EL (cell line): Measurements from ENCODE around the gene TTLL11.

Experiments
- DNase-seq: peaks from one replicate; pipeline ENCODE4 v3.0.0-alpha.2; 2016

TTLL11 gene, protein sequence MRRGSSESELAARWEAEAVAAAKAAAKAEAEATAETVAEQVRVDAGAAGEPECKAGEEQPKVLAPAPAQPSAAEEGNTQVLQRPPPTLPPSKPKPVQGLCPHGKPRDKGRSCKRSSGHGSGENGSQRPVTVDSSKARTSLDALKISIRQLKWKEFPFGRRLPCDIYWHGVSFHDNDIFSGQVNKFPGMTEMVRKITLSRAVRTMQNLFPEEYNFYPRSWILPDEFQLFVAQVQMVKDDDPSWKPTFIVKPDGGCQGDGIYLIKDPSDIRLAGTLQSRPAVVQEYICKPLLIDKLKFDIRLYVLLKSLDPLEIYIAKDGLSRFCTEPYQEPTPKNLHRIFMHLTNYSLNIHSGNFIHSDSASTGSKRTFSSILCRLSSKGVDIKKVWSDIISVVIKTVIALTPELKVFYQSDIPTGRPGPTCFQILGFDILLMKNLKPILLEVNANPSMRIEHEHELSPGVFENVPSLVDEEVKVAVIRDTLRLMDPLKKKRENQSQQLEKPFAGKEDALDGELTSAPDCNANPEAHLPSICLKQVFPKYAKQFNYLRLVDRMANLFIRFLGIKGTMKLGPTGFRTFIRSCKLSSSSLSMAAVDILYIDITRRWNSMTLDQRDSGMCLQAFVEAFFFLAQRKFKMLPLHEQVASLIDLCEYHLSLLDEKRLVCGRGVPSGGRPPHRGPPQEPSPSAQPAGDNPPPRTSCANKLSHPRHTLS

DNA sequence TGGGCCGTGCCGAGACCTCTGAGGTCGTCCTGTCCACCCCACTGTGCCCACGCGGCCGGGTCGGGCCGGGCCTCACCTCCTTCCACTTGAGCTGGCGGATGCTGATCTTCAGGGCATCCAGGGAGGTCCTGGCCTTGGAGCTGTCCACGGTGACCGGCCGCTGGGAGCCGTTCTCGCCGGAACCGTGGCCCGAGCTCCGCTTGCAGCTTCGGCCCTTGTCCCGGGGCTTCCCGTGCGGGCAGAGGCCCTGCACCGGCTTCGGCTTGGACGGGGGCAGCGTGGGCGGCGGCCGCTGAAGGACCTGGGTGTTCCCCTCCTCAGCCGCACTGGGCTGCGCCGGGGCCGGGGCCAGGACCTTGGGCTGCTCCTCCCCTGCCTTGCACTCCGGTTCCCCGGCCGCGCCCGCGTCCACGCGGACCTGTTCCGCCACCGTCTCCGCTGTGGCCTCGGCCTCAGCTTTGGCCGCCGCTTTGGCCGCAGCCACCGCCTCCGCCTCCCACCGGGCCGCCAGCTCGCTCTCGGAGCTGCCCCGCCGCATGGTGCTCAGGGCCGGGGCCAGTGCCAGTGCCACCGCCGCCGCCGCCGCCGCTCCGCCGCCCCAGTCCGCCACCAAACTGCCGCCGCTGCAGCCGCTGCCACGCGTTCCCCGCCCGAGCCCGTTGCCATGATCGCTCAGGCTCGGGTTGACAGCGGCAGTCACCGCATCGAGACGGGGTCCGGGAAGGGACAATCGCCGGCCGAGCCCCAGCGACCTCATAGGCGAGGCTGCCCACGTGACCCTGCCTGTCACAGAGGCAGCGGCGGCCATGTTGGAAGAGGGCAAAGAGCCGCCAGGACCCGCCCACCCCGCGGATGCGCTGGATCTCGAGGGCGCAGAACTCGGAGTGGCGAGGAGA is at the start of gene TTLL11:
TTLL11 (minus strand) TSS at position 698 of the 896 bp plus-strand sequence; CDS start at position 538, 160 bp downstream.
- DNase-seq: peak; percentile 92

DNA sequence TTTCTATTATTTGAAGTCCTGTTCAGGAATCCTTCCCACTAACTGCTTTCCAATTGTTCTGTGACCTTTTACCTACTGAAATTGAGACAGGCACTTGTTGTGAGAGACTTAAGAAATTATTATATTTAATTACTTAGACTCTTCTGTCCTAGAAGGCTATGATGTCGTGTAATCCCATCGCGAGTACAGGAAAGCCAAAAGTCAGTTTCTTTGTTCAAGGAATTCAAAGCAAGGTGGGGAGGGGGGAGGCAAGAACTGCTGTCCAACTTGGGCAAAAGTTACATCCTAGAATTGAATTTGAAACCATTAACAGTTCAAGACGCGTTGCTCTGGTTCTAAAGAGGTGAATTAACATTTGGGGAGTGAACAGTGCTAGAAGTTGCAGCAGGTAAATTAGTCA is 48.6 kb upstream of the TTLL11 start:
- no peak for DNase-seq

DNA sequence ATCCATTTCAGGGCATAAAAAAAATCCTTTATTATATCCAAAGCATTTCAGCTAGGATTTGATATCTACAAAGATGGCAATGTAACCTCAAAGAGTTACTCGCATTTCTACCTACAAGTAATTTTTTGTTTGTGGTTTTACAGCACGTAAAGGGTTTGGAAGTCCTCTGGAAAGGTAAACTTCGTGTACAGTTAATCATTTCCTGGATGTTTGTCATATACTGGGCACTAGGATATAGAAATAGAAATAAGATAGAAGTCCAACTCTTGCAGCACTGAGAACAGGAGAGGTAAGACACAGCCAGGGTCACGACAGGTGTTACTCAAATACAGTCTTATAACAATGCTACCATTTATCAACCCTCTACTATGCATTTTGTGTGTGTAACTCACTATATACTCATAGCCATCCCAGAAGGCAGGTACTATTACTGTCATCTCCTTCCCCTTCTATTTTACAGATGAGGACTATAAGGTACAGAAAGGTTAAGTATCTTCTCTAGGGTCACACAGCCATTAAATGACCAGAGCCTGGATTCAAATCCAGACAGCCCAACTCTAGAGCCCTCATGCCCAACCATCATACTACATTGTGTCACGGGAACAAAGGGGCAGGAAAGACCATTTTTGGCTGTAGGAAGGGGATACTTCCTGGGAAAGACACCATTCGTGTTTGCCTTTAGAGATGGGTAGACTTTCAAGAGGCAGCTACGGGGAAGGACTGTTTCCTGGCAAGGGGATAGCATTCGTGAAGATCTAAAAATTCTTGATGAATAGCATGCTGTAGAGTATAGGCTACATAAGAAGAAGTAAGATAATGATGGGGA is 47.5 kb upstream of the TTLL11 start:
- DNase-seq: no peak

DNA sequence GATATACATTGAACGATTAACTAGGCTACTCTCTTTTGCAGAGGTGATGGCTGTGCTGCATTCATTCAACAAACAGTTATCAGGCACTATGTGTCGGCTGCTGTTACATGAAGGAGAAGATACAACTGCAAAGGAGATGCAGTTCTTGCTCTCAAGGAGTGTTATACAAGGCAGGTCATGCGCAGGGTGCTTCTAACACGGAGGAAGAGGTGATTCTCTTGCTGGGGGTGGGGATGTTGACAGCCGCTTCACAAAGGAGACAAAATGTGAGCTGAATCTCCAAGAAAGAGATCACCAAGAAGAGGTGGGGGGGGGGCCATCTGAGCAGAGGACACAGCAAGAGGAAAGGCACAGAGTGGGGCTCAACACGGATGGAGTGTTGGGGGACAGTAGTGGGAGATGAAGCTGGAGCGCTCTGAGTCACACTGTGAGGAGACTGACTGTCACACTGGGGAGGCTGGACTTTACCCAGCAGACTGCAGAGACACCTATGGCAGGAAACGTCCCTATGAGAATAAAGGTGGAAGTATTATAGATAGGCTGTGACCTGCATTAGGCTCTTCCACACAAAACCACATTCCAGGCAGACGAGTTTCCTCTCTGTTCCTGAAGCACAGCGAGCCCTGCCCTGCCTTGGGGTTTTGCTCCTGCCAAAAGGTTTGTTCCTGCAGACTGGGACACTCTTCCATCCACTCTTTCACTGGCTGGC is 45.6 kb upstream of the TTLL11 start:
- no peak for DNase-seq

DNA sequence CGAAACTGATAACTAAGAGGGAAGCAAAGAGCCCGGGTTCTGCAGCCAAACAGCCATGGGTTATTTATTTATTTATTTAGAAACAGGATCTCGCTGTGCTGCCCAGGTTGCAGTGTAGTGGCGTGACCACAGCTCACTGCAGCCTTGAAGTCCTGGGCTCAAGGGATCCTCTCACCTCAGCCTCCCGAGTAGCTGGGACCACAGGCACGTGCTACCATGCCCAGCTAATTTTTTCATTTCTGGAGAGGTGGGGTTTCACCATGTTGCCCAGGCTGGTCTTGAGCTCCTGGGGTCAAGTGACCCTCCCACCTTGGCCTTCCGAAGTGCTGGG is 42.4 kb upstream of the TTLL11 start:
- DNase-seq: no peak

DNA sequence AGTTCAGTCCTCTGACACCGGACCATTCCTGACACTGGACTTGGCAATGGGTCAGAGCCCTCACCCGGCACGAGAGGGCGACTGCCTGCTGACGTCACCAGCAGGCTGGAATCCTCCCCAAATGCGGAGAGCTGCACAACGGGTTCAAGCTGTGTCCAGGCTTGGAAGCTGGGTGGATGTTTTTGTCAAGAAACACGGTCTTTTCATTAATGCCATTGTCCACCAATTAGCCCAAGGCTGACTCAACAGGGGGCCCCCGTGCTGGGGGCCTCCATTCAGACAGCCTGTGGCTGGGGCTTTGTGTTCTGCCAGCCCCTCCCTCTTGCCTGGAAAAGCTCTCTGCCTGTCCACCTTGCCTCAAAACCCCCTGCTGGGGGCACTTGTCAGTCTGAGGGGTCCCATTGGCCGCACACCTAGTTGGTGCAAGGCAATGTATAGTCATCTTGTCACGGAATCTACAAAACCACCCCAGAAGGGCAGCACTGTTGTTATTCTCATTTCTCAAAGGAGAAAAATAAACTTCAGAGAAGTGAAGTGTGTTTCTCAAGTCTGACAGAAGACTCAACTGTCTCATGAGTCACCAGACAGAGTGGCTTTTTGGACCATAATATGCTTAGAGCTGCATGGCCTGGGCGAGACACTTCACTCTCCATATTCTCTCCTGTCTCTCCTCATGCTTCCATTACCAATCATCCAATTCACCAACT is 41.9 kb upstream of the TTLL11 start:
- peak; percentile 26 for DNase-seq

DNA sequence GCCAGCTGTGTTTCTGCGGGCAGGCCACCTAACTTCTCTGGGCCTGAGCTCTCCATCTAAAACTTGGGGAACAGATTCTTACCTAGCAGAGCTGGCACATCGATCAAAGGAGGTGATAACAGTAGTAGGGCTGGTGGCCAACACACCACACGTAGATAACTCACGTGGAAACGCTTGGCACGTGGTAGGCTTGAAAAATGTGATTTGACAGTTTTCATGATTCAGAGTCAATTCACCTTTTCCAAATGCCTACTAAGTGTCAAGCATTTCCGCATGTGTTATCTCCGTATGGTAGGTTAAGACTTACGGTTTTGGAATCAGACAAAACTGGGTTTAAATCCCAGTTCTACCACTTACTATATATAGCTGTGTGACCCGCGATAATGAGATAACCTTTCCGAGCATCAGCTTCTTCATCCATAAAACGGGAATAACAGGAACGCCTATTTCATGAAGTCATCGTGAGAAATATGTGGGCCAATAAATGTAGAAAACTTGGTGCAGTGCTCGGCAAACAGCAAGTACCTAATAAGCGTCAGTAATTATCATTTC is 41.0 kb upstream of the TTLL11 start:
- no peak for DNase-seq

DNA sequence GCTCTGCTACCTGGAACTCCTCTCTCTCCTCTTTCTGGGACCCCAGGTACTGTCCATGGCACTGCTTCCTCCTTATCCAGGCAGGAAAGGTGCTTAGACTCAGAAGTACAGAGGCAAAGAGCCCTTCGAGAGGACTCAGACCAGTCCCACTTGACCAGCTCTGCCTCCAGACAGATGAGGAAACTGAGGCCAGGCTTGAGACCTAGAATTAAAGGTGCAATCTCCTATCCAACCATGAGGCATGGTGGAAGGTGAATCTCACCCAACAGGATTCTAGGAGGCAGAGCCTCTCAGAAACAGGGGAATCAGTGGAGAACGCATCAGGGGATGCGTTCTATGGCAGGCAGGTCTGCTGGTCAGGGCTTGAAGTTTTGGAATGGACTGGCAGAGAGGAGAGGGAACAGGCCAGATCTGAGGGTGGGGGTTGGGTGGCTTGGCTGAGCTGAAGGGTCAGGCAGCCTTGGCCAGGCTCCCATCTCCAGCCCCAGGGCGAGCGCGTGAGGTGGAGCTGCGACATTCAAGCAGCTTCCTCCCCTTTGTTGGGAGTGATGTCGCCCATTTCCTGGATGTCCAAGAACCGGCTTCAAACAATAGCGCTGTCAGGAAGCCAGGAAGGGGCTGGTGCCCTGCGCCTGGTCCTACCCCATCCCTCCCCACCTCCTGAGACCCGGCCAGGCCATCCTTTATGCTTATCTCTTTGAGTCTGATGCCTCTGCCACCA is 40.3 kb upstream of the TTLL11 start:
- DNase-seq: no peak

DNA sequence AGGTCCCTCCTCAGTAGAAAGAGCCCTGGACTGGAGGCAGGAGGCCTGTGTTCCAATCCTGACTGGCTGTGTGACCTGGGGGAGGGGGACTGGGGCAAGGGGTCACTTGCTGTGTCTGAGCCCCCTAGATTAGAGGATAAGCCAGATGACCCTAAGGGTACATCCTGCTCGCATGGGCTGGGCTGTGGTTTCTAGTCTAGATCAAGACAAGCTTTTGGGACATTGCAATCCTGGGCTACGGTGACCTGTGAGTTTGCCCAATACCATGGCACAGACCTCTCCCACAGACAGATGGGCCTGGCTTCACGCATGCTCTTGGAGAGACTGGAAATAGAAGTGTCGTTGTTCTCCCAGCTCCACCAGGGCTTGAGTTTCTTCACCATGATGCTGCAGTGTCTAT is 39.4 kb upstream of the TTLL11 start:
- DNase-seq: no peak

DNA sequence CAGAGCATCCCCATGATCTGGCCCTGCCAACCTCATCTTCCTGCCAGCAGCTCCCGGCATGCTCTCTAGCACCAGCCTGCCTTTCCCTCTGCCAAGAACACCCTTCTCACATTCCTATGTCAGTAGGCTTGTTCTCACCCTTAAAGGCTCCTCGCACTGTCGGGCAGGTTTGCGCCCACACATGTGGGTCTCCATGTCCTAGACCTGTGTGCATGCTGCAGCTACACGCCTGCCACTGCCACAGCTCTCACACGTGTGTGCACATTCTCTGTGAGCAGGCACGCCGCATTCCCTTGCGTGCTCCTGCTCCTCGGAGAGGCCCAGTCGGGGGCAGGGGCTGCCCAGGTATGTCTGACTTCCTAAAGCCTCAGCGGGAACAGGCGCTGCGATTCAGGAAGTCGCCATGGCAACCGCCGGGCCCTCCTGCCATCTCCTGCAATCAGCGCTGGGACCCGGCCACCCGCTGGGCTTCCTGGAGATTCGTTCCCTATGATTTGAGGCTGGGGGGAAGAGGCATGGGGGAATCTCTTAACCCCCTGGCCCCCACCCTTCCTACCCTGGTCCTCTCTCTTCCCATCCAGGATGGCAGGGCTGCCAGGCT is 38.4 kb upstream of the TTLL11 start:
- no peak for DNase-seq

DNA sequence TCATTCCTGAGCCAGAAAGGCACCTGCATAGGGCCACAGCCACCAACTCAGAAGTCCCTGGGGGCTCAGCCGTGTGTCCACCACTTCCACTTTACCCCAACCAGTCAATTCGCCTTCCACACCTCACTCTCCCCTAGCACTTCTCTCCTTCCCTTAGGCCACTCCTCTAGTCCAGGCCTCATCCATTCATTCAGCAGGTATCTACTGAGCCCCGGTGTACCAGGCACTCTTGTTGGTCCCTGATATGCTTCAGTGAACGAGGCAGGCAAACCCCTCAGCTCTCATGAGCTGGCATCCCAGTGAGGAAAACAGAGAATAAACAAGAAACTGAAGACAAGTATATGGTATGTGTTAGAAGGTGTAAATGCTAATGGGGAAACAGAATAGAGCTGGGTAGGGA is 37.7 kb upstream of the TTLL11 start:
- no peak for DNase-seq

DNA sequence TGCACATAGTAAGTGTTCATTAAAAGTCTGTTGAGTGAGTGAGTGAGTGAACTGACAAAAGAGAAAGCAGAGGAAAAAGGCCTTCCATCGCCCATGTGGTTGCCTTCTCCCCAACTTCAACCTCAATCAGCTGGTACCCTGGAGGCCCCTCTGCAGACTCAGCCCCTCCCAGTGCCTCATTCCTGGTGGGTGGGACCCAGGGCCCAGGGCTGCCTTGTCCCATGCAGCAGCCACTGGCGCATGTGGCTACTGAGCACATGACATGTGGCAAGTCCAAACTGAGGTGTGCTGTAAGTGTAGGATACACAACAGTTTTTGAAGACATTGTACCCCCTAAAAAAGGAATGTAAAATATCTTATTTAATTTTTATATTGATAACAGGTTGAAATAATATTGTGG is 36.9 kb upstream of the TTLL11 start:
- DNase-seq: no peak

DNA sequence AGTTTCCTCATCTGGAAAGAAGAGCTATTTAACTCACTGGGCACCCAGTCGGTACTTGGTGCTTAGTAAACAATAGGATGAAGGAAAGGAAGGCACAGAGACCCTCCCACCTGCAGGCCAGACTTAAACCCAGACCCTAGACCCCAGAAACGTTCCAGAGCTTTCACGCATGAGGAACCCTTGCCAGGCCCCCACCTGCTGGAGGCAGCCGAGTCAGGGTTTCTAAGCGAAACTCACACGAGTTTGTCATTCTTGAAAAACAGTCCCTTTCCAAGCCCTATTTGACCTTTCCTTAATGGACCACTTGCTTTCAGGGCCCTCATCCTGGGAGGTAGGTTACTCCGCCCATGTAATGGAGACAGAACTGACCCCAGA is 35.8 kb upstream of the TTLL11 start:
- no peak for DNase-seq

DNA sequence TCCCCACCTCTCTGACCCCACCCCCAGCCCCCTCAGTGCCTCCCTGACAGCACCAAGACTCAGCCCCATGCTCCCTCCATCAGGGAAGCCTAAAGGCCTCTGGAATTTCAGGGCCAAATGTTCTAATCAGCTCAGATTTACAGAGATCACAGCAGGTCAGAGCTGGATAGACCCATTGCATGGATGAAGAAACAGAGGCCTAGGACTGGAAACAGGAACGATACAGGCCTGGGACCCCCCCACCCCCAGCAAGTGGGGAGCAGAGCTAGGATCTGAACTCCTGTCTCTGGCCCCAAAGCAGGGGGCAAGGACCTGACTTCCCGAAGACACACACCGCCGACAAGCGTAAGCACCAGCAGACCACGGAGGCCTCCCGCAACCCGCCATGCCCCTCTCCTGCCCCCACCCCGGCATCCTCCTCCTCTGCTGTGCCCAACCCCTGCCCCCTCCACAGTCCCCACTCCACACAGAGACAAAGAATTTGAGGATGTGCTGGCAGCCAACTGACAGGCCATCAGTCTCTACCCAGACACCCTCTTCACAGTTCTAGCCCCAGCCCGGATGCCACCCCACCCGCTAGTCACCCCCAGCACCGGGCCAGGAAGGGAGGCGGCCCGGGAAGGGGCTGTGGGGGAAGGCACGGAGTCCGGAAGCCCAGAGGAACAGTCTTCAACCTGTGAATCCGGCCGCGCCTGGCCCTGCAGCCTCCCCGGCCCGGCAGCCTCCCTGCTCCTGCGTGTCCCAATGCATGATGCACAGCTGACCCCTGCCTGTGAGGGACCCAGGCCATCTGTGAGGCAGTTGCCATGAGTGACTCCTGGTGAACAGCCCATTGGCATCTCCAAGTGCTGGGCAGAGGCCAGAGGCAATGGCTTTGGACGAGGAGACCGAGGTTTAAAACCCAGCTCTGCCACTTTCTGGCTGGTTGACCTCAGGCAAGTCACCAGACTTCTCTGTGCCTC is 35.2 kb upstream of the TTLL11 start:
- DNase-seq: no peak

DNA sequence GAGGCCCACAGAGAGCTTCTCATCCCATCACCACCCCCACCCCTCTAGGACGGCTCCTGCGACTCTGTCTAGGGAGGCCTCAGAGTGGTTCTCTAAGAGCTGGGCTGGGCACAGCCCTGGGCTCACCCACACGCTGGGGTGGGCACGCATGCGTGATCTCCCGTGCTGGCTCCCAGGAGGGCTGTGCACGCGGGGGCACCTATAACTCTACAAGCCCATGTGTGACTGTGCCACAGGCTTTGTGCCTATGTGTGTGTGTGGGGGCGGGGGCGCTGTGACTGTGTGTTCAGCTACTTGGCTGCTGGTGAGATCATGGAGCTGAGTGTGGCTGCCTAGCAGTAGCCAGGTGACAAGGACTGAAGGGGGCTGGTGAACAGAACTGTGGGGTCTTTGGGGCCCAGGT is 34.3 kb upstream of the TTLL11 start:
- DNase-seq: no peak

DNA sequence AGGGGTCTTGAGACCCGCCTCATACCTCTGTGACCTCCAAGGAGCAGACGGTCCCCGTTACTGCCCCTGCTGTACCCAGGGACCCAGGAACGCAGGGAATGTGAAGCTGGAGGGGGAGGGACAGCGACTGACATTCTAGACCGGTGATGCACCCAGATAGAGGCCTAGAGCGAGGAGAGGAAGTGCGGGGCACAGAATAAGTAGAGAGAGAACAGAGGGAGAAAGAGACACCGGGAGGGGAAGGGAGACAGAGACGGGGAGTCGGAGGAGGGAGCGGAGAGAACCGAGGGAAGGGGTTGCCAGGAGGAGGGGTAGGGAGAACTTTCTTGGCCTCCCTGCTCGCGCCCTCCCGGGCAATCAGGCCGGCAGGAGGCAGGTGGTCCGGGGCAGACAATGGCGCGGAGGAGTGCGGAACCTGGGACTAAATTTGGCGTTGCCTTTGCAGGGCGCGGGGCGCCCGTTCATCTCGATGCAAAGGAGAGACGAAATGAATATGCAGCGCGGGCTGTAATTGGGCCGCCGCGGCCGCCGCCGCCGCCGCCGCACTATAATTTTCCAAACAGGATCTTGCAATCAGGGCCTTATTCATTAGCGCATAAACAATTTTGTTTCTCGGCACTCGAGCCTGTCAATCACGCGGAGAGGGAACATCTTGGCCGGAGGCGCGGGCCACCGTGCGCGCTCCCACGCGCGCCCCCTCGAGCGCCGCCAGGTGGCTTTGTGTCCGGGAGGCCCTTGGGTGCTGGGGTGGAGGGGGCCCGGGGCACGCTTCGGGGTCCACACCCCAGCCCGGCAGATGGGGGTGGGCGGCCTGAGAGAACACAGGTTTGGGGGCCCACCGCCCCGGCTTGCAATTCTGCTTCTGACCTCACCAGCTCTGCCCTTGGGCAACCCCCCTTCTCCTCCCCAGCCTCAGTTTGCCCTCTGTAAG is 33.5 kb upstream of the TTLL11 start:
- DNase-seq: peak; percentile 83
